ENCODE results near the gene SLC8B1.
A peak's percentile ranks its signal among the peaks of the same experiment; 100 is the strongest.

Gene SLC8B1

DNA sequence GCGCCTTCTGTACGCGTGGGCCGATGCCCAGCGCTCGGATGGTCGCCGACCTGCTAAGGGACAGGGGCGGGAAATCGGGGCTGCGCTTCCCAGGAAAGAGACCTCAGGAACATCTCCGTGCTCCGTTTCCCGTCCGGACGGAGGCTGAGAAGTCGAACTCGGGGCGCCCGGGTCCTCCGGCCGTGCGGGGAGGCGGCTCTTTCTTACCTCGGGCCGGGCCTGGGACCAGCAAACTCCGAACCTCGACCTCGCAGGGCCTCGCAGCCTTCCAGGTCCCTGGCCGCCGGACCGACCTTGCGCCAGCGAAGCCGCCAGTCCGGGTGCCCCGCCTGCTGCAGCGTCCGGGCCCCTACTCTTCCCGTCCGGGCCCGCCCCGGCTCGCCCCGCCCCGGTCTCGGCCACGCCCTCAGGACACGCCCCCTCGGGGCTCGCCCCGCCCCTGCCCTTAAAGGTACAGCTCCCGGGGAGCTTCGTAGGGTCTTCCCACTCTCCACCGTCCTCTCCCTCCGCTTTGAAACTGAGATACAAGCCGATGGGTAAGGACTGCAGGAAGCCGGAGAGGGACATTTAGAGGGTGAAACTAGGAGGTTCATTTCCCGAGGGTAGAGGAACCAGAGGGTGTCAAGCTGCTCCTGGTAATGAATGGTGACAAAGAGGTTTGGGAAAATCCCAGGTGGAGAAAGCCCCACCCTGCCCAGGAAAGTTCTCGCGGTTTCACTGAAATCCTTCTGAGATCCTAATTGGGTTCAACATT is at the start of gene SLC8B1:
Gene SLC8B1 (minus strand): TSS at position 324 of the 754 bp plus-strand sequence. CDS start 2,231 bp downstream, outside the sequence.
- DNase-seq, result peak; percentile 93 to 96

- DNase-seq, result no peak
These were observed 47.3 kb upstream of the SLC8B1 start for GRCh38 chr12:113382206-113382605.

GRCh38 chr12:113381220-113381619 is 46.3 kb upstream of the SLC8B1 start:
- no peak for DNase-seq

DNA sequence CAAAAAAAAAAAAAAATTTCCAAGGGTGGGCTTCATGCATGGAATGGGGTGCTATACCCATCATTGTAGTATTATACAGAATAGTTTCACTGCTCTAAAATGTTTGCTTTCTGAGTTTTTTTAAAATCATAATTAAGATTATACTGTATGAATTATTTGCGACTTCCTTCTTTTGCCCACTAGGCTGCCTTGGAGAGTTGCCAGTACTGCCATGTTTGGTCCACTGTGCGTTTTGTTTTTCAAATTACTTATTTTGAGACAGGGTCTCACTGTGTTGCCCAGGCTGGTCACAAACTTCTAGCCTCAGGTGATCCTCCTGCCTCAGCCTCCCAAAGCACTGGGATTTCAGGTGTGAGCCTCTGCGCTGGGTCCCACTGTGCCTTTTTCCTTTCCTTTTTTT is 43.4 kb upstream of the SLC8B1 start:
- DNase-seq, result no peak

DNA sequence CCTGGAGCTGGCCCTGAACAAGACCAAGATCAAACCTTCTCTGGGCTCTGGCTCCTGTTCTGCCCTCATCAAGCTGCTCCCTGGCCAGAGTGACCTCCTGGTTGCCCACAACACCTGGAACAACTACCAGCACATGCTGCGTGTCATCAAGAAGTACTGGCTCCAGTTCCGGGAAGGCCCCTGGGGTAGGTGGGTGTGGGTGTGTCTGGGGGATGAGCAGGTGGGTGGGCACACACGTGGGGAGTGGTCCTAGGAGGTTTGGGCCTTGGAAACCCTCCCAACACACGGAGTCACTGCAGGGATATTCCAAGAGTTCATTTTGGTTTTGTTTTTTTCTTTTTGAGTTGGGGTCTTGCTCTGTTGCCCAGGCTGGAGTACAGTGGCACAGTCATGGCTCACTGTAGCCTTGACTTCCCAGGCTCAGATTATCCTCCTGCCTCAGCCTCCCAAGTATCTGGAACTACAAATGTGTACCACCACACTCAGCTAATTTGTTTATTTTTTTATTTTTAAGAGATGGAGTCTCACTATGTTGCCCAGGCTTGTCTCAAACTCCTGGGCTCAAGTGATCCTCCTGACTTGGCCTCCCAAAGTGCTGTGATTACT is 40.0 kb upstream of the SLC8B1 start:
- DNase-seq, result no peak

- DNase-seq, result no peak
These were observed 39.1 kb upstream of the SLC8B1 start for GRCh38 chr12:113373969-113374368.

- DNase-seq, result no peak
These were observed 38.5 kb upstream of the SLC8B1 start for GRCh38 chr12:113373440-113373839.

- DNase-seq, result no peak
These were observed 37.5 kb upstream of the SLC8B1 start for GRCh38 chr12:113372371-113372770.

DNA sequence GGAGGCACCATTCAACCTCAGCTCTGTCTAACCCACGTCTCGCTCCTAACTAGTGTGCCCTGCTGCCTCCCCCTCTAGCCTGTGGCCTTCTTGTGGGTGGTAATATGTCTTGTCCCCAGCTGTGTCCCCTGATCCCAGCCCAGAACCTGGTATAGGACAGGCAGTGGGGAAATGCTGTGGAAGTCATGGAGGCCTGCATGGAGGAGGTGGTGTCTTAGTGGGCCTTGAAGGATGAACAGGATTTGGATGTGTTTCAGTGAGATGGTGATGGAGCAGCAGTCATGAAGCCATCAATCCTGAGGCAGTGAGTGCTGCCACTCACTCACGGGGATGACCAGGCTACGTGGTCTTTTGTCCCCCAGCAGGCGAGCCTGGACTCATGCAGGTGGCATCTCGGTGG is 36.9 kb upstream of the SLC8B1 start:
- no peak for DNase-seq

DNA sequence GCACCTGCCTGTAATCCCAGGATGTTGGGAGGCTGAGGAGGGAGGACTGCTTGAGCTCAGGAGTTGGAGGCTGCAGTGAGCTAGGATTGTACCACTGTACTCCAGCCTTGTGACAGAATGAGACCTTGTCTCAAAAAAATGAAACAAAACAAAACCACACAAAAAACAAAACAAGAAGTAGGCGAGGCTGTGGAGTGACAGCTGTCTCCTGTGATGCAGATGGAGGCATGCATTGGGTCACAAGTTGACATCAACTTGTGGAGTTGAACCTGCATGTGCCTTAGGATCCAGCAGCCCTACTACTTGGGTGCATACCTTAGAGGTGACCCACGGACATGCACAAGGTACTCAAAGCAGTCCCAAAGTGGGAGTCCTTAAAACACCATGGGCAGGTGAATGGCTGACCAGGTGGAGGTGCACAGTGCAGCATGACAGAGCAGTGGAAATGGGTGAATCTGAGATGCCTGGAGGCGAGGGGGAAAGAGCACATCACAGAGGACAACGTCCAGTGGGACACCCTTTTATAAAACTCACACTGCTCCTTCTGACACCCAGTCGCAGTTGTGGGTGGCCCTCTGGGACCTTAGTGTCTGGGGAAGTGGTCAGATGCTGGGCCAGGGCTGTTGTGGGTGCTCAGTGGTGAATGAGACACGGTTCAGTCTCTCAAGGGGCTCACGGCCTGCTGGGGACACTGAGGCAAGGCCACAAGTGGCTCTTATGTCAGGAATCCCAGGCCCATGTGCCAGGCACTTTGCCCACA is 36.2 kb upstream of the SLC8B1 start:
- DNase-seq, result no peak

GRCh38 chr12:113369391-113369985 is 34.6 kb upstream of the SLC8B1 start:
- DNase-seq, result no peak

- no peak for DNase-seq
These were observed 33.4 kb upstream of the SLC8B1 start for GRCh38 chr12:113368331-113368730.

GRCh38 chr12:113366827-113367226 is 31.9 kb upstream of the SLC8B1 start:
- no peak for DNase-seq

DNA sequence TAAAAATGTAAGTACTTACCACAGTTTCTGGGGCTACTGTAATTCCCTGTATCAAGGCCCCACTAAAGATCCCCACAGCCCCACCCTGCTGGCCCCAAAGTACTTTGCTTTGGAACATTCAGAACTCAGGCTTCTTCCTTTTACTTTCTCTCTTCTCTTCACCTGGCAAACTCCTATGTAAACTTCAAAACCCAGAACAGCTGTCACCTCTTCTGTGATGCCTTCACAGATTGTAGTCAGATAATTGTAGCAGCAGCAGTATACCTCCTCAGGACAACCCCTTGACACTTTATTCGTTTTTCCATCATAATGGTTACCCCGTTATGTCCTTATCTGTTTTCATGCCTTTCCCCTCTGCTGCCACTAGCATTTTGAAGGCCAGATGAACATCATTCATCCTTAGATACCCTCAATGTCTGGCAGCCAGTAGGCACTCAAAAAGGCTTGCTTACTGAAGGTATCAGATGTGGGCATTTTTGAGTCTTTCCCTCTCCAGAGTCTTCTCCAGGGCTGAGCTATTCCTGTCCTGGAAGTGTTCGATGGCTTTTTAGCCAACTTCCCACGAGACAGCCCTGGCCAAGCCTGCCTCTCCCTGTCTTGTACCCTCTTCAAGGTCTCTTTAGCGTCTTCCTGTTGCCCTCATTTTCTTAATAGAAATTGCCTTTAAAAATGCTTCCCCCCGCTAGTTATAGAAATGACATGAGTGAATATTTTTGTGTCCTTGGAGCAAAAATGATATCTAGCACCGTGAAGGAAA is 30.9 kb upstream of the SLC8B1 start:
- no peak for DNase-seq

DNA sequence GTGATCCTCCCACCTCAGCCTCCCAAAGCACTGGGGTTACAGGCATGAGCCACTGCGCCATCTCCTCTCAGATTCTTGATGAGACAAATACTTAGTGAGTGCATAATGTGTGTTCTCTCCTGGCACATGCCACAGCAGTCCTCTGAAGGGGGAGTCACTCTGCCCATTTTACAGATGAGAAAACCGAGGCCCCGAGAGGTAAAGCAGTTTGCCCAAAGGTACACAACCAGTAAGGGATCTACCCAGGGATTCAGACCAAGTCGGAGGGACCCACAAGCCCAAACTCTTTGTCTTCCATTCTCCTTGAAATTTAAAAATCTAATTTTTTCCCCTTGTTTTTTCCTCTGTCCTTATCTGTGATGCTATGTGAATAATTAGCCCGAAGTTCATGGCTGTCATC is 29.8 kb upstream of the SLC8B1 start:
- no peak for DNase-seq

DNA sequence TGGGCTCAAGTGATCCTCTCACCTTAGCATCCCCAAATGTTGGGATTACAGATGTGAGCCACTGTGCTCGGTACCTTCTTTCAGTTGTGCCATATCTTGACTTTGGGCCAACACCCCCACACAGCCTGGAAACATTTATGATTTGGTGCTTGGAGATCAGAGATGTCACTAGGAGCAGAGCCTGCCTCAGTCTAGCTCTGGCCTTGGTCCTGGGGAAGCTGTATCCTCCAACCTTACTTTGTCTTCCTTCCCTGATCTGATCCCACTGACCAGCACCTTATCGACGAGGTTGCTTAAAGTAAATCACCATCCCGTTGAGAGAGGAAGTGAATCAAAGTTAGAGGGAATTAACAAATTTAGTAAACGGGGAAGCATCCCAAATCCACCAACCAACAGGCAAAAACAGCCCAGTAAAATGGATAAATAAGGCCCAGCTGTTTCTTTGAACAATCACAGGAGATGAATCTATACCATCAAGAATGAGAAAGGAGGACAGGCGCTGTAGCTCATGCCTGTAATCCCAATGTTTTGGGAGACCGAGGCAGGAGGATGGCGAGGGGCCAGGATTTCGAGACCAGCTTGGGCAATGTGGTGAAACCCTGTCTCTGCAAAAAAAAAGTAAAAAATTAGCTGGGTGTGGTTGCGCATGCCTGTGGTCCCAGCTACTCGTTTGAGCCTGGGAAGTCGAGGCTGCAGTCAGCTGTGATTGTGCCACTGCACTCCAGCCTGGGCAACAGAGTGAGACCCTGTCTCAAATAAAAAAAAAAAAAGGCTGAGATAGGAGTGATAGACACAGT is 26.9 kb upstream of the SLC8B1 start:
- DNase-seq, result no peak

DNA sequence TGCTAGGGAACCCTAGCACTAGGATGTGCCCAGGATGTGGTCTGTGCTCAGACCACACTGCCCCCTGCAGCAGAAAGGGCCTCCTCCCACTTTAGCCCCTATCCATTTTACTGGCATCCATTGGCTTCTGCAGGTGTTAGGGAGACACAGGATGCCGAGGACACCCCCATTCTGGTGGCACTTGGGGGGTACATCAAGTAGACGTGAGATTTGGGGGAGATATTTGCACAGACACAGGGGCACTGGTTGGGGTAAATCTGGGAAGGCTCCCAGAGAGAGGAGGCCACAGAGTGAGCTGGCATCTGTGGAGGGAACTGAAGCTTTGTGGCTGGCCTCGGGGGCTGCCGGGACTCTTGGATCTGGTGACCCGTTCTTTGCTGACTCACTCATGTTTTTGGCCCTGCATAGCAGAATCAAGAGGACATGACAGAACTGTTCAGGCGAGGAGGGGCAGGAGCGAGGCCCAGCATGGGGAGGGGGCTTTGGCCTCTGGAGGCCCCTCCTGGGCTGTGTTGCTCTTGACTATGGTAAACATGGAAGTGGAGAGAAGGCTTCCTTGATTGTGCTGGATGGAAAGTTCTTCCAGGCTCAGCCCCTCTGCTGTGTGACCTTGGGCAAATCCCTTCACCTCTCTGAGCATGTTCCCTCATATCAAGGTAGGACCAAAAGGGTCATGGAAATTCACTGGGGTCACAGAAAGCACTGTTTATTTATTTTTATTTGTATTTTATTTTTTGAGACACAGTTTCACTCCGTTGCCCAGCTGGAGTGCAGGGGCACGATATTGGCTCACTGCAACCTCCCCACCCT is 25.2 kb upstream of the SLC8B1 start:
- no peak for DNase-seq

DNA sequence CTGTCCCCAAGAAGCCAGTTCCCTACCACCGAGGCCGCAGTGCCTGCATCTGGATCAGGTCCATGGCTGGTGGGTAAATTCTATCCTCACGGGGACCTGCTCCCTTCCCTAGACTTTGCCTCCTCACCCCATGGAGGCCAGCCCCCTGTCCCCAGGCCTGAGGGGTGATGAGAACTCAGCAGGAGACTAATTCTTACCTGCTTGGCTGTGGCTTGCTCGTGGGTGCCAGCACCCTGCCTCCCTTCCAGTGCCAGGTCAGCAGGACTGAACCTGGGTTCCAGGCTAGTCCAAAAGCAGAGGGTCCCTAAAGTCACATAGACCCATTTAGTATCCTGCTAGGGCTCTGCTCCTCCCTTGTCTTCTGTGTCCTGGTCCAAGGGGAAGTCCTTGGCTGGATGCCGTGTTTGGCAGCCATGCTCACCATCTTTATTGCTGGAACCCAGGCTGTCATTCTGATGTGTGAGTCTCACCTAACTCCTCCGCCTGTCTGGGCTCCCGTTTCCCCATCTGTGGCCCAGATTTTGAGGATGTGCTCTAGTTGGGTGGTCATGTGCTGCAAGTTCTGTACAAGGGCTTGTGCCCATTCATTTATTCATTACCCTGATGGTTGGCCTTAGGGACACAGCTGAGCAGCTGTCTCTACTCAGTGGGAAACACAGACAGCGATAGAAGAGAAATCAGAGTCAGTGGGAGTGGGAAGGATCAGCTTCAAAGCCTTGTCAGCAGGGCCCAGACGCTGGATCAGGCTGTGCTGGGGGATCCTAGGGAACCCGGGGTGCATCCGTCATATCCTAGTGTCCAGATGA is 24.4 kb upstream of the SLC8B1 start:
- no peak for DNase-seq

DNA sequence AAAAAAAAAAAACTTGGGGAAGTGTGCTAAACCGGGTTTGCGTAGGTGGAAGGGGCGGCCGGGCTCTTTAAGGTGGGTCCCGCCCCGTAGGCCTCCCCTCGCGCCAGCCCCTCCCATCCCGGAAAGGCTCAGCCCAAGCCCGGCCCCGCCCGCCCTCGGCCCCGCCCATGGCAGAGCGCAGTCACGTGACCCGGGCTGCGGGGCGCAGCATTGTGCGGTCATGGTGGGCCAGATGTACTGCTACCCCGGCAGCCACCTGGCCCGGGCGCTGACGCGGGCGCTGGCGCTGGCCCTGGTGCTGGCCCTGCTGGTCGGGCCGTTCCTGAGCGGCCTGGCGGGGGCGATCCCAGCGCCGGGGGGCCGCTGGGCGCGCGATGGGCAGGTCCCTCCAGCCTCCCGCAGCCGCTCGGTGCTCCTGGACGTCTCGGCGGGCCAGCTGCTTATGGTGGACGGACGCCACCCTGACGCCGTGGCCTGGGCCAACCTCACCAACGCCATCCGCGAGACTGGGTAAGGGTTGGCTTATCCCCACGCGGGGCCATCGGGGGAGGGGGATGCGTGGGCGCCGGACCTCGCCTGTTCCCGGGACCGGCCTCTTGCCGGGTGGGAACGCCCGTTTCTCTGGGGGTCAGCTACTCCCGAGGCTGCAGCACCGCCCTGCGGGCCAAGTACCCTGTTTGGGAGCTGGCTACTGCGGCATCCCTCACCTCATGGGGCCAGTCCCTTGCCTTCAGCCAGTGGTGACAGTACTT is 23.6 kb upstream of the SLC8B1 start, which contains the start of gene PLBD2:
Gene PLBD2 (plus strand): TSS at position 207 of the 752 bp plus-strand sequence. CDS start 14 bp downstream, at position 221.
- peak; percentile 91 to 94 for DNase-seq
